HepG2 (cell line): ENCODE measurements around the gene MMD2. TPM values are rescaled to one million over a fixed set of nuclear protein-coding genes. Genes with fewer than 3 reads are reported as not detected.

Source experiments
- ATAC-seq: fragments of 200-7000 bp; cut with Tn5 transposase; 3 replicates; pipeline ENCODE4 v1.9.1; 2020; ENCODE audit warnings: mild to moderate bottlenecking, moderate library complexity
- BruUV-seq: library from RNA; stranded (reverse); fragments of 400-500 nt; replicated peaks from 2 replicates; lab custom pipeline; 2021; lab: Mats Ljungman, UMichigan
- CTCF ChIA-PET: fragments of 300-600 bp; formaldehyde crosslinking; extraction: SDS; loops from one replicate; lab custom pipeline; 2021; ENCODE audit warnings: low total read pairs, inconsistent platforms, low intra/inter-chr PET ratio; lab: Yijun Ruan, JAX
- POLR2A ChIA-PET: fragments of 350-600 bp; sonication (Branson Sonifier 250); formaldehyde crosslinking; loops from one replicate; lab custom pipeline; 2020; ENCODE audit warnings: antibody characterized with exemption, inconsistent platforms; lab: Yijun Ruan, JAX
- DNase-seq: peaks from one replicate; pipeline ENCODE4 v3.0.0-alpha.2; 2015; ENCODE audit warnings: low spot score
- FAIRE-seq: peaks from 3 replicates; lab custom pipeline; 2011; peaks lifted over from hg19 to GRCh38; lab: Jason Lieb, UNC
- H2AFZ ChIP-seq: one replicate; pipeline ENCODE4 v1.6.1; 2011; ENCODE audit warnings: low read length, inconsistent platforms
- H3K27ac ChIP-seq: fragments of 300-600 bp; 3 replicates; pipeline ENCODE4 v1.8.0; 2011; ENCODE audit warnings: mixed run types, mild to moderate bottlenecking, mixed read lengths, low read length, inconsistent platforms; ENCODE audit not compliant: insufficient read depth; ENCODE audit errors: extremely low read length
- H3K27me3 ChIP-seq, 2 experiments: fragments of 200-600 bp in 1 of 2; 2 replicates in 1 of 2; 3 replicates in 1 of 2; pipeline versions ENCODE4 v1.6.0 to v1.8.0; 2011; ENCODE audit warnings: low read length in 2 of 2, mild to moderate bottlenecking in 2 of 2, moderate library complexity in 2 of 2, inconsistent platforms in 1 of 2; ENCODE audit not compliant: insufficient read depth in 2 of 2, control insufficient read depth in 1 of 2
- H3K36me3 ChIP-seq, 2 experiments: fragments of 200-600 bp in 1 of 2; replicated peaks in 1 of 2; 2 replicates in 1 of 2; 3 replicates in 1 of 2; pipeline versions ENCODE4 v1.5.1 to v1.8.0; 2011; ENCODE audit warnings: low read length in 2 of 2, inconsistent platforms in 1 of 2; ENCODE audit not compliant: insufficient read depth in 2 of 2, control insufficient read depth in 1 of 2
- H3K4me1 ChIP-seq: 2 replicates; pipeline ENCODE4 v1.5.1; 2012; ENCODE audit warnings: low read length, inconsistent platforms; ENCODE audit not compliant: insufficient read depth
- H3K4me2 ChIP-seq: 2 replicates; pipeline ENCODE4 v1.6.0; 2011; ENCODE audit warnings: low read depth, low read length, inconsistent platforms
- H3K4me3 ChIP-seq, 3 experiments: fragments of 200-600 bp in 1 of 3; sonication (generic), shearing (Covaris generic) in 1 of 3; replicated peaks in 1 of 3; 2 replicates each; pipeline ENCODE4 v1.5.1; 2011 to 2016; ENCODE audit warnings: low read length in 3 of 3, inconsistent platforms in 2 of 3, low read depth in 2 of 3, mild to moderate bottlenecking in 2 of 3, control low read depth in 1 of 3, mixed read lengths in 1 of 3; ENCODE audit not compliant: insufficient read depth in 1 of 3
- H3K79me2 ChIP-seq: one replicate; pipeline ENCODE4 v1.6.1; 2011; ENCODE audit warnings: low read length, inconsistent platforms; ENCODE audit not compliant: insufficient read depth
- H3K9ac ChIP-seq: 2 replicates; pipeline ENCODE4 v1.6.0; 2011; ENCODE audit warnings: mild to moderate bottlenecking, low read depth, low read length, inconsistent platforms; ENCODE audit not compliant: insufficient read depth
- H3K9me3 ChIP-seq: 2 replicates; pipeline ENCODE4 v1.5.1; 2012; ENCODE audit warnings: mild to moderate bottlenecking, low read length
- H4K20me1 ChIP-seq: 2 replicates; pipeline ENCODE4 v1.6.0; 2011; ENCODE audit warnings: inconsistent platforms, mild to moderate bottlenecking, low read length, moderate library complexity; ENCODE audit not compliant: insufficient read depth
- ADNP ChIP-seq: sonication (generic); formaldehyde crosslinking; IDR thresholded peaks from 2 replicates; pipeline ENCODE4 v1.4.0; 2020; ENCODE audit warnings: missing genetic modification reagents
- BHLHE40 ChIP-seq: IDR thresholded peaks from 2 replicates; pipeline ENCODE4 v1.6.1; 2011; ENCODE audit warnings: low read length, improper control_type of control experiment
- DNMT3B ChIP-seq: conservative IDR thresholded peaks from 2 replicates; pipeline ENCODE4 v1.6.1; 2016; ENCODE audit warnings: missing biosample characterization, control low read depth
- HINFP ChIP-seq: sonication (generic); formaldehyde crosslinking; IDR thresholded peaks from 2 replicates; pipeline ENCODE4 v1.4.0; 2020; ENCODE audit warnings: low read depth, mild to moderate bottlenecking, missing genetic modification reagents
- MAFK ChIP-seq, 2 experiments: IDR thresholded peaks in 1 of 2; conservative IDR thresholded peaks in 1 of 2; 2 replicates each; pipeline ENCODE4 v1.6.1; 2011; ENCODE audit warnings: improper control_type of control experiment in 2 of 2, low read length in 2 of 2
- MATR3 ChIP-seq: sonication (generic); formaldehyde crosslinking; IDR thresholded peaks from 2 replicates; pipeline ENCODE4 v1.4.0; 2020; ENCODE audit warnings: missing genetic modification reagents
- SMYD3 ChIP-seq: sonication (generic); formaldehyde crosslinking; IDR thresholded peaks from 2 replicates; pipeline ENCODE4 v1.8.1; 2023; ENCODE audit warnings: mild to moderate bottlenecking, missing genetic modification reagents
- SNAPC5 ChIP-seq: sonication (generic); formaldehyde crosslinking; IDR thresholded peaks from 2 replicates; pipeline ENCODE4 v1.8.1; 2023; ENCODE audit warnings: mild to moderate bottlenecking, missing genetic modification reagents, borderline replicate concordance
- TARDBP ChIP-seq: sonication (generic); formaldehyde crosslinking; IDR thresholded peaks from 2 replicates; pipeline ENCODE4 v1.8.0; 2022; ENCODE audit warnings: mild to moderate bottlenecking, missing genetic modification reagents
- YEATS2 ChIP-seq: sonication (generic); formaldehyde crosslinking; IDR thresholded peaks from 2 replicates; pipeline ENCODE4 v1.4.0; 2020; ENCODE audit warnings: missing genetic modification reagents, borderline replicate concordance
- ZNF512B ChIP-seq: sonication (generic); formaldehyde crosslinking; IDR thresholded peaks from 2 replicates; pipeline ENCODE4 v1.5.1; 2020; ENCODE audit warnings: missing genetic modification reagents, mild to moderate bottlenecking, borderline replicate concordance
- ZNF704 ChIP-seq: sonication (generic); formaldehyde crosslinking; IDR thresholded peaks from 2 replicates; pipeline ENCODE4 v1.8.1; 2023; ENCODE audit warnings: mild to moderate bottlenecking, inconsistent platforms, moderate library complexity, missing genetic modification reagents, borderline replicate concordance
- WGBS: methylation state at CpG from one replicate; pipeline ENCODE4 v1.1.6; 2017; ENCODE audit warnings: low lambda C conversion rate; 5-methylcytosine and 5-hydroxymethylcytosine counted together
- in situ Hi-C: cut with HindIII; loops from 2 replicates; pipeline ENCODE4 v1.10.0; 2017; ENCODE audit warnings: low pct_unique_long_range_greater_than_20kb; ENCODE audit not compliant: extremely low pct_ligation_motif_present
- intact Hi-C: fragments of 100-400 bp; cut with micrococcal nuclease; formaldehyde crosslinking; loops from one replicate; pipeline ENCODE4 v1.10.0; 2022; ENCODE audit not compliant: unreplicated experiment
- polyA plus RNA-seq, 8 experiments: library from polyadenylated mRNA; depleted of rRNA in 3 of 8; stranded (reverse) in 7 of 8; unstranded in 1 of 8; fragments of >200 nt; fragmentation: Illumina TruSeq in 4 of 8; extraction: Trizol in 4 of 8; gene quantifications; 2 replicates each; pipeline versions ENCODE4 v1.2.1 to v1.2.3, GENCODE V29; 2011 to 2016; ENCODE audit warnings: low read depth in 4 of 8, missing spikeins in 1 of 8, mixed read lengths in 1 of 8; ENCODE audit not compliant: insufficient read depth in 1 of 8
- total RNA-seq, 5 experiments: library from RNA; depleted of rRNA; stranded (reverse); fragments of >200 nt; fragmentation: Illumina TruSeq; extraction: Trizol; gene quantifications; 2 replicates each; pipeline ENCODE4 v1.2.3, GENCODE V29; 2016; ENCODE audit warnings: low read depth in 1 of 5

The MMD2 gene
- total and polyA plus RNA-seq, 2 of the 13 experiments (the other 11 are each of a cell fraction or from before 2014, with no cell fraction given): not detected

- H3K79me2 ChIP-seq: no peaks in the 10 kb centered on the region
- no TSS peak for BruUV-seq
- H3K9ac ChIP-seq: no peak overlapping the region
- TF ChIP-seq ADNP (no peak), ZNF512B (no peak), BHLHE40 (0 out of 2 replicates have a peak, but pooled peaks have one; percentile 8)
- H3K9me3 ChIP-seq: no peaks in the 10 kb centered on the region
- in situ Hi-C loops: no loop called here
- H3K27ac ChIP-seq: no peak overlapping the region
- H3K4me1 ChIP-seq: peaks cover 23% of the 10 kb centered on the region
- peak overlapping the region; percentile 38 for H3K4me2 ChIP-seq
- no peaks in the 10 kb centered on the region for H3K36me3 ChIP-seq
- intact Hi-C loops: loop anchor here (5.0 kb wide), 1 partner anchor 33 kb away; no protein-coding TSS in a partner anchor
- DNase-seq: no peak
- H2AFZ ChIP-seq: no peak overlapping the region
- 6% methylated on average over 9 of the region's 10 CpGs for WGBS
- peaks cover 7 to 42% of the 10 kb centered on the region in 2 experiments for H3K27me3 ChIP-seq
- H3K4me3 ChIP-seq: no peak overlapping the region
- no peak for FAIRE-seq
- CTCF ChIA-PET: no interaction called here
- no peaks in the 10 kb centered on the region for H4K20me1 ChIP-seq
- POLR2A ChIA-PET: no interaction called here
- peak; percentile 15; the same call in 2 of the 3 replicates for ATAC-seq
These were observed 78.8 kb downstream of the MMD2 start for GRCh38 chr7:4880218-4880617.

GRCh38 chr7:4879396-4880081 lies 79.4 kb downstream of the MMD2 start:
- ATAC-seq (no peak), DNase-seq (no peak), FAIRE-seq (no peak)
- POLR2A ChIA-PET: no interaction called here
- no TSS peak for BruUV-seq
- Histone ChIP-seq H3K4me2 (peak overlapping the region; percentile 38), H3K4me1 (peaks cover 23% of the 10 kb centered on the region), H4K20me1 (no peaks in the 10 kb centered on the region), H2AFZ (no peak overlapping the region), H3K9ac (no peak overlapping the region), H3K27me3 (peaks cover 7 to 42% of the 10 kb centered on the region in 2 experiments), H3K27ac (no peak overlapping the region), H3K36me3 (no peaks in the 10 kb centered on the region), H3K79me2 (no peaks in the 10 kb centered on the region), H3K4me3 (no peak overlapping the region; a peak in 1 of 6 replicates), H3K9me3 (no peaks in the 10 kb centered on the region)
- no peak for TF ChIP-seq TARDBP (CRISPR knock-in tag)
- no peak for TF ChIP-seq MATR3 (CRISPR knock-in tag)
- TF ChIP-seq SMYD3: no peak
- no peak for TF ChIP-seq SNAPC5
- no peak for TF ChIP-seq DNMT3B (CRISPR knock-in tag)
- no peak for TF ChIP-seq MAFK (conservative IDR thresholded peaks at IDR 0.05 in 1 of 2, IDR thresholded peaks at IDR 0.05 in 1 of 2; ENCODE audit: low read length in 2 of 2)
- TF ChIP-seq YEATS2 (CRISPR knock-in tag): no peak
- TF ChIP-seq ZNF704 (CRISPR knock-in tag): no peak
- no peak for TF ChIP-seq HINFP
- intact Hi-C loops (loop anchor here (5.0 kb wide), 1 partner anchor 32 kb away; no protein-coding TSS in a partner anchor), in situ Hi-C loops (no loop called here)
- CTCF ChIA-PET: no interaction called here
- 61% methylated on average over 13 of the region's 27 CpGs for WGBS
